GM18502 (cell line): ENCODE measurements around the gene SCUBE1.

Experiments used
- ATAC-seq: cut with Tn5 transposase; IDR thresholded peaks from one replicate; pipeline ENCODE4 v1.9.1; 2021; ENCODE audit warnings: mild to moderate bottlenecking; ENCODE audit not compliant: unreplicated experiment, poor library complexity

Gene SCUBE1

DNA sequence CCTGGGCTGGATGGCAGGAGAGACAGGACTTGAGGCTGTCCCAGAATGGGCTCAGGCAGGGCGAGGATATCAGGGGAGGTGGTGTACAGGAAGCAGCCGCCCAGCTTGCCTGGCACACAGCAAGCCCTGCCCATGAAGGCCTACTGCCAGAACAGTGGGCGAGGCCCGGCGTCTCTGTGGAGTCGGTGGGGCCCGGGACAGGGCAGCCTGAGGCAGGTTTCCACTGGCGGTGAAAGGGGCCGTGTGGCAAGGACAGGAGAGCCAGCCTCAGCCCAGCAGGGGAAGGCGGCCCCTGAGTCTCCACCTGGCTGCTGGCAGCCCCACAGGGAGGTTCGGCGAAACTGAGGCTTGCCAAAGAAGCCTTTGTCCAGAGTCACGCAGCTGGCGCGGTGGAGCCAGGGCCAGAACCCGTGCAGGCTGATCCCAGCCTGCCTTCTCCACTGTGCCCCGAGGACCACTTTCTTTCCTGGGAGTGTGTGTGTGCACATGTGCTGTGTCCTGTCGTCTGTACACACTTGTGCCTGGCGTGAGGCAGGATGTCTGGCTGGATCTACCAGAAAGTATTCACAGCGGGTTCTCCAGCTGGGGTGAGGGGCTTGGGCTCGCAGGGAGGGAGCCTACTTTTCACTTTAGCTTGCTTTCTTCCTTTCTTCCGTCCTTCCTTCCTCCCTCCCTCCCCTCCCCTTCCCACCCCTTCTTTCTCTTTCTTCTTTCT, 190.7 kb downstream of the SCUBE1 start:
- ATAC-seq, result no peak

DNA sequence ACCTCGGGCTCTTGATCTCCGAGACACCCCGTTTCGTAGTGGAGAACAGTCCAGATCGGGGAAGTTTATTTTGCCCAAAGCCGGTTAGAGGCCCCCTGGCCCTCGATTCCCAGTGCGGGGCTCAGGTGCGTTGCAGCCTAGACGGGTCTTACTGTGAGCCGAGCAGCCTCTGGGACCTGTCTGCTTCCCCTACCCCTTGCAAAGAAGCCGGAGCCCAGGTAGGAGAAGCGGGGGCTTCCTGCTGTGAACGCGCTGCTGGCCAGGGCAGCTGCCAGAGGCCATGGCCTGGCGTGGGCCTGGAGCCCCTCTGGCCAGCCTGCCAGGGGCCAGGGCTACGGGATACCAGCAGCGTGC, 191.2 kb downstream of the SCUBE1 start:
- no peak for ATAC-seq

DNA sequence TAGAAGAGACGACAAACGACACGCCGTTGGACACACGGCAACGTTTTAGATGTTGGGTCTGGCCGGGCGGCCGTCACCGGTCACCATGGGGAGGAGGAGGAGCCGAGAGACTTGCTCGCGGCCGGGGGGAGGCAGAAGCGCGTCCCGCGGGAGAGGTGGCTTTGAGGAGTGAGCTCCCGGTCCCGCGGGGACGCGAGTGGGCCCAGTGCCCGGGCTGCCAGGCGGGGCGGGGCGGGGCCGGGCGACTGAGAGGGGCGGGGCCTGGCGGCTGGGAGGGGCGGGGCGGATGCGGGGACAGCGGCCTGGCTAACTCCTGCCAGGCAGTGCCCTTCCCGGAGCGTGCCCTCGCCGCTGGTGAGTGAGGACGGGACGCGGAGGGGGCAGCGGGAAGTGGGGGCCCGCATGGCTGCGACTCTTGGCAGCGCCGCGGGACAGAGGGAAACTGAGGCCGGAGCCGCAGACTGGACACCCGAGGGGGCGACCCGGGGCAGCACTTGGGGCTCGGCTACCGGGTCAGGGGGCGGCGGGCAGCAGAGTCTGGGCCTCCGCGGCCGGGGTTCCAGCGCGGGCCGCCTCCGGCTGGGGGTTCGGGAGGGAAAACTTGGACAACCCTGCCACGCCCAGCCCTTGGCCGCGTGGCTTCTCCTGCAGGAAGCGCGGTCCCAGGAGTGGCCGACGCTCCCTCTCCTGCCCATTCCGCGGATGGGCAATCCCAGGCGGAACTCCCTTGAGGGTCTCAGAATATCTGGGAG, 191.7 kb downstream of the SCUBE1 start, which contains the start of gene TSPO:
TSS of gene TSPO (plus strand) at position 309 of the 752 bp plus-strand sequence. CDS start 7,680 bp downstream, outside the sequence.
- no peak for ATAC-seq

DNA sequence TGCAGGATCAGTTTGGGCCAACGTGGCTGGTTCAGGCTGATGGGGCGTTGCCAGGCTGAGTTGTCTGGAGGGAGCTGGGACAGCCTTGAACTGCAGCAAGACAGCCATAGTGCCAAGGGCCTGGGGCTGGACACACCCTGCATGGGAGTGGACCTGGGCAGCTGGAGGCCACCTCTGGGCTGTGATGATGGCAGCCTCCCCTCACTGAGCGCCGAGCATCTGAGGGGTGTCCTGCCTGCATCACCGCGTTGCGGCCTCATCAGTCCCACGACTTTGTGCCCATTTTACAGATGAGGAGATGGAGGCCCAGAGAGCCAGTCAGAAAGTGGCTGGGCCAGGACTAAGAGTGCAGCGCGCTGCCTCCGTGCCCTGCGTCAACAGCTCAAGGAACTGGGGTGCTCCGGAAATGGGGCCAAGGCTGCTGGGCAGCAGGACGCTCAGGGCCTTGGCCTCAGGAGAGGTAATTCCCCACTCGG, 192.4 kb downstream of the SCUBE1 start:
- no peak for ATAC-seq

DNA sequence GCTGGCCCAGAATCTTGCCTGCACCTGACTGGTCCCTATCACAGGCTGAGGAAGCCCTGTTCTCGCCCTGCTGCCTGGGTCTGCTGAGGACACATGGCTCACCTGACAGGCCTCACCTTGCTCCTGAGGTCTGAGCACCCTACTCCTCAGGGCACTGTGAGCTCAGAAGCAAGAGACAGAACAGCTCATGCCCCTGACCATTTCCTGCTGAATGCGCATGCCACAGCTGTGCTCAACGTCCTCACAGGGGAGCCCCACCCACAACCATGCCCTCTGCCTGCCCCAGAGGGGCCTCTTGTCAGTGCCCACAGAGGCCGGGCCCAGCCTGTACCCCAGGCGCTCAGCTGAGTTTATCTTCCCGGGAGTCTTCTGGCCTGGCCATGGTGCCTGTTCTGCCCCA, 194.6 kb downstream of the SCUBE1 start:
- ATAC-seq, result no peak

DNA sequence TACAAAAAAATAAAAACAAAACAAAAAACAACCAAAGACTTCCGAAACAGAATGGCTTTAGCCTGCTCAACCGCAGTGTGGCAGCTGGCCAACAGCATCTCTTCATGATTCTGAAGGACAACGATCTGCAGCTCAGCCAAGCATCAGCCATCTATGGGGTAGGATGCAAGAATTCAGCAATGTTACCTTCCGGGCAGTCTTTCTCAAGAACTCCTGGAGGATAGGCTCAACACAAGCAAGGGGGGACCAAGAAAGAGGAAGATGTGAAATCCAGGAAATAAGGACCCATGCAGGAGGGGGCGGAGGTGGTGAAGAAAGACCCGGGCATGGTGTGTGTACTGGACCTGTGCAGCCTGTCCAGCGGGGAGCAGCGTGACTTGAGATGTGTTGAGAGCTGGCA, 195.4 kb downstream of the SCUBE1 start:
- no peak for ATAC-seq
